Pons (tissue), 1 donor: ENCODE measurements around the gene NPAS3.

Experiments
- DNase-seq: peaks from one replicate; pipeline ENCODE4 v3.0.0-alpha.2; 2016; ENCODE audit warnings: low spot score

NPAS3 gene

GRCh38 chr14:32940066-32940651 is 1.5 kb downstream of the NPAS3 start:
- DNase-seq, result peak; percentile 76

DNA sequence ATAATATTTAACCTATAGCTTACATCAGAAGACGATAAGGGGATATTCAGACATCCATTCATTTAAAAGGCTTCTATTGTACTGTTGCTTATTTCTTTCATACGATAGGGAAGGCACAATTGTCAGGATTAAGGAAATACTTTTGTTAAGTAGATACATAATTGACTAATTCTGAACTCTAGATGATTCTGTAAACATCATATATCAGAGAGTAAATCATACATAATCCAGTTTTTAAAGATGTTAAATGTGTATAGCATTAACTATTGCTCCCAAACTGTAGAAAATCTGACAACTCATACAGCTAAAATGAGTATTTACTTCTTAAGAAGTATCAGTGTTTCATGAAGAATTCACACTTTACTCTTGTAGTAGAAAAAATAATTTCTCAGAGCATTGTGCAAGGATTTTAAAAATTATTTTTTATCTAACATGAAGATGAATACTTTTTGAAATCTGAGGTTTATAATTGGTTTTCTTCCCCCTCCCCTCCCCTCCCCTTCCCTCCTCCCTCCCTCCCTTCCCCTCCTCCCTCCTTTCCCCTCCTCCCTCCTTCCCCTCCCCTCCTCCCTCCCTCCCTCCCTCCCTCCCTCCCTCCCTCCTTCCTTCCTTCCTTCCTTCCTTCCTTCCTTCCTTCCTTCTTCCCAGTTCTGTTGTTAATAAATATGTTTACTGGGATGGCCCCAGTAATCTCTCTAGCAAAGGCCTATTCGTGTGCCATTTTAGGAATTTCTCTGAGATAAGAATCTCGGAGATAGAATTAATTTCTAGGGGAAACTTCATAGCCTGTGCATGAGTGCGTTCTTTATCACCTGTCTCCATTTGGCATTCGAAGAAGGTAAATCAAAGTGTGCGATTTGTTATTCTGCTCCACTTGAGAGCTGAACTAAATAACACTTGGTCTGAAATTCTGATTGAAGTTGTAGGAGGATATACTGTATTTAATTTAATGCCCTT is 2.3 kb downstream of the NPAS3 start:
- peak; percentile 57 for DNase-seq

DNA sequence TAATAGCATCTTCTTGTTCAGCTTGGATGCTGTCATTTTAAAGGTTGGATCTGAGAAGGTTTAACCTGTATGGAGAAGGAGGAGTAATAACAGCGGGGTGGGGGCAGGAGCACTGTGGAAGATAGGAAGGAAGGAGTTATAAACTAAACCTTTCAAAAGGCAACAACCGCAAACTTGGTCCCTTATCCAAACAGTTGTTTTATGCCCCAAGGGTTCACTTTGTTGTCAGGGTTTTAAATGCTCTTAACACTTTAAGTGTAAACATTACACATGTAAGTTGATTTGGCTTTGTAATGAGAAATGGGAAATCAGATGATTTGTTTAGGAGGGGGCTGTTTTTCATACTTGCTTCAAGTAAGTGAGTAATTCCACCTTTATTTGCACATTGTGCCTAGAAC is 3.0 kb downstream of the NPAS3 start:
- DNase-seq, result peak; percentile 64

GRCh38 chr14:32947081-32947480 is 8.4 kb downstream of the NPAS3 start:
- DNase-seq, result peak; percentile 73

DNA sequence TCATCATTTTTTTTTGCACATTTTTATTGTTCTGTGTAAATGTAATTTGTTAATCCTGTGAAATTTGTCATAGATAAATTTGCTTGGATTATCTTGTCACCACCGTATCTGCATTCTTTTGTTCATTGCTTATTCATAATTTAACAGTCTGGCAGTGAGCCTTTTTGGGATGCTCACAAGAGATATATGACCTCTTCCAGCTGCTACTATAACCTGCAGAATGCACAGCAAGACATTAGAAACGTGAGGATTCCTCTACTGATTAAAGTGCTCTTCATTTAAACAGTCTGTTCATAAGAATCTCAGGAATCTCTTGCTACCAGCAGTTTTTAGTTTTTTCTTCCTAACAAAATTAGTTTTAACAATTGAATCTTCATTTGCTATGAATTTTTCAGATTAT is 9.1 kb downstream of the NPAS3 start:
- peak; percentile 37 for DNase-seq

- DNase-seq, result peak; percentile 22
Measured at GRCh38 chr14:32950584-32950983, 11.9 kb downstream of the NPAS3 start.

- no peak for DNase-seq
Measured at GRCh38 chr14:32967421-32967820, 28.7 kb downstream of the NPAS3 start.

- DNase-seq, result no peak
Measured at GRCh38 chr14:32968972-32969544, 30.4 kb downstream of the NPAS3 start.

GRCh38 chr14:32977913-32978312 is 39.2 kb downstream of the NPAS3 start:
- DNase-seq, result no peak

DNA sequence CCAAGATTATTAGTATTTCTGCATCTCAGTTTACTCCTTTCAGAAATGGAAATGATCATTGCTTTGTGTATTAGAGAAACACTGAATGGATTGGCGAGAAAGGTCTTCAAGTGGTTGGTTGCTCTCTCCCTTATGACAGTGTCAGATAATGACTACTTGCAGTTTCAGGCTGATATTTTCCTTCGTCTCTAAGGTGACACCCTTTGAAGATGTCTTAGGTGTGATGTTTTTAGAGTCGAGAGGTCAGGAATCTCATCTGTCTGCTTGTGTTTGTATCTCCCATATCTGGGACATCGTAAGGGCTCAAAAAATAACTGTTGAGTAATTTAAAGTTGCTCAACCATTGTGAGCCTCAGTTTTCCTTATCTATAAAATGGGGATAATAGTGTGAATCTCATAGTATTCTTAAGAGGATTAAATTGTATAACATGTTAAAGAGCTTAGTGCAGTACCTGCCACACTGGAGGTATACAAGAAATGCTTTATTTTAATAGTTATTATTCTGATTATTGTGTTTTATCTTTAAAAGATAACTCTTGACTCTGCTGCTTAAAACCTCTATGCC is 40.1 kb downstream of the NPAS3 start:
- DNase-seq, result no peak

DNA sequence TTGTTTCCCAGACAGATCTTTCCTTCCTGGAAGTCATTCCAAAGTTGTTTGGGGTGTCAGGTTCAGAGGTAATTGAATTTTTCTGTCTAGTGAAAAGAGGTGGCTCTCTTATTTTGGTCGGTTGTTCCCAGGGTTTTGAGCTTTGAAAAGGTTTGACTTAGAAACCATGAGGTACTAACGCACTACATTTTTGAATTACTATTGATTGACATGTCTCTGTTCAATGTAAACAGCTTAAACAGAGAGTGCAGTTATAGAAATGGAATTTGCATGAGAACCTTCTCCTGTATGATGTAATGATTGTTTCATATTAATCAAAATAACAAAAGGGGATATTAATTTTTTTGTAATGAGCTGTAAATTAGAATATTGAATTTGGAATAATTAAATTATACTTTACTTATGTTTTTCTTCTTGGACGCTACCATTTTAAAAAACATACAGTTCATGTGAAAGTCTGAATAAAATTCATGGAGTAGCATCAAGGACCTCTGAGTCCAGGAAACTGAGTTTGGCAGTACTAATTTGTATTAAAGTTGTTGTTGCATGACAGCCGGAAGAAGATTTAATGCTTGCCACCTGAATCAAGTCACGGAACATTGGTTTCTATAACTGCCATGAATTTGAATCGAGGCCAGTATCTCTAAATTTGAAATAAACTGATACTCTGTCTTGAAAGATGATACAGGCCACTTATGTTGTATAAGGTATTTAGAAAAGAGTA is 41.7 kb downstream of the NPAS3 start:
- DNase-seq, result no peak

GRCh38 chr14:32980902-32981501 is 42.3 kb downstream of the NPAS3 start:
- DNase-seq, result no peak

GRCh38 chr14:32984241-32984930 is 45.7 kb downstream of the NPAS3 start:
- DNase-seq, result peak; percentile 89

DNA sequence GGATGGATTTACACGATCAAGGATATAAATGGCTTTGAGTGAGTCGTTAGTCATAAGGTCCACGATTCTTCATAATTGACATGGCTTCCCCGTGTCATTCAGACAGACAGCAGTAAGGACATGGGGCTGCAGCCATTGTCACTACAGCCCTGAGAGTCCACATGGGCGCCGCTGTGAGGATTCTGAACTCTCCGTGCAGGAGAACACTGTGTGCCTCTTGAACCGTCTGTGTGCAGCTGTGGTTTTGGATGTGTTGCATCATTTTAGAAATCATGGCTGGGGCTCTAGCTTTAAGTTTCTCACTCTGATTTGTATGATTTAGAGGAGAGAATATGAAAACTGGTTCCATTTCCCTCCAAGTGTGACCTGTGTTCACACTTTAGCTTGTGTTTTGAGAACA is 47.2 kb downstream of the NPAS3 start:
- peak; percentile 58 for DNase-seq

DNA sequence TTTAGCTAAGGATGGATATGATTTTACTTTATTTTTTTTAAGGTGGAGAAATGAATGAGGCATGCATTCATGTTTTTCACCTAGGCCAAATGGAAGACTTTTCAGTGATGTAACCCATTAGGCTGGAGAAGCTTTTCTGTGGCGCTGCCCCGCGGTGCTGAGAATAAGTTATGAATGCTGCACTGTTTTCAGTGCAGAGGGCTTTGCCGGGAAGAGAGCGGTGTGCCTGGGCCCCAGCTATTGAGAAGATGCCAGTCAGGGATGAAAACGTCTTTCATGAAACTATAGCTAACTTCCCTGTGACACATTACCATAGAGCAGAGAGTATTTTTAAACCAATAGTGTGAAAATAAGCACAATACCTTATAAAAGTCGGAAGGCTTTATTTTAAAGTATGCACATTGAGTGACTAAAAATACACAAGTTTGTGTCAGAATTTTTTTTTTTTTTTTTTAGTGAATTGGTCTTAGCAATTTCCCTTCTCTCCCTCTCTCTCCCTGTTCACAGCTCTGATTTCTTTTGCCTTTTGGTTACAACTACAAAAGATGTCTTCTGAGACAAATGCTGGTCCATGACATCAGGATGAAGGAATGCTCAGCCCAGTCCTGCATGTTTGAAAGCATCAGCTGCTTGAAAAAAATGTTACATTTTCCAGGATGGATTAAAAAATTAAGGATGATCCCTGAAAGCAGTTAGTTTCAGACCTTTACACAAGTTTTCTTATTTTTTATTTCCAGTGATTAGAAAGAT is 48.3 kb downstream of the NPAS3 start:
- peak; percentile 96 for DNase-seq

GRCh38 chr14:32991691-32992090 is 53.0 kb downstream of the NPAS3 start:
- no peak for DNase-seq

GRCh38 chr14:32993921-32994320 is 55.2 kb downstream of the NPAS3 start:
- no peak for DNase-seq

- no peak for DNase-seq
Measured at GRCh38 chr14:32996343-32996742, 57.7 kb downstream of the NPAS3 start.

- DNase-seq, result no peak
Measured at GRCh38 chr14:32998433-32998832, 59.8 kb downstream of the NPAS3 start.

- DNase-seq, result no peak
Measured at GRCh38 chr14:33009673-33010072, 71.0 kb downstream of the NPAS3 start.
